ENCODE results near the gene TEP1. TPM values are rescaled to one million over a fixed set of nuclear protein-coding genes. Genes with fewer than 3 reads are reported as not detected.

Gene TEP1
- total and polyA plus RNA-seq, 2 of the 13 experiments (the other 11 are each of a cell fraction or from before 2014, with no cell fraction given): 11.0 to 12.8 TPM

DNA sequence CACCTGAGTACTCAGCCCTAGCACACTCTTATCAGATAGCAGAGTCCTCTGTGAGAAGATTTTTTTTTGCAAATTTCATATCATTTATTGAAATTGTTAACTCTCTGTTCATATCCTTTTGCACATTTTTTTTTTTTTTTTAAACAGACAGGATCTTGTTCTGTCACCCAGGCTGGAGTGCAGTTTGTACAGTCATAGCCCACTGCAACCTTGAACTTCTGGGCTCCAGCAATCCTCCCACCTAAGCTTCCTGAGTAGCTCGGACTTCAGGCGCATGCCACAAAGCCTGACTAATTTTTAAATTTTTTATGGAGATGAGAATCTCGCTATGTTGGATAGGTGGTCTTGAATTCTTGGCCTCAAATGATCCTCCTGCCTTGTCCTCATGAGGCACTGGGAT is 65.6 kb downstream of the TEP1 start (continued):
- TF ChIP-seq CREB1 (IDR thresholded peaks at IDR 0.05): 0 out of 2 replicates have a peak, but pooled peaks have one; percentile 29
- no peak; the same call in 1 of the 2 replicates for TF ChIP-seq CREB1 (CRISPR knock-in tag; IDR thresholded peaks at IDR 0.05)
- TF ChIP-seq TBL1XR1 (IDR thresholded peaks at IDR 0.05; ENCODE audit: borderline replicate concordance, low read length, partially characterized antibody): peak; percentile 73
- TF ChIP-seq NR2F1 (CRISPR knock-in tag; IDR thresholded peaks at IDR 0.05): 0 out of 4 replicates have a peak, but pooled peaks of 1 of the 2 experiments have one; percentile 28
- no peak for TF ChIP-seq POLR2A (IDR thresholded peaks at IDR 0.05; ENCODE audit: insufficient read depth in 1 of 2, low read depth in 2 of 2, low read length in 2 of 2)
- 0 out of 2 replicates have a peak, but pooled peaks have one; percentile 29 for TF ChIP-seq ERF (CRISPR knock-in tag; IDR thresholded peaks at IDR 0.05)
- TF ChIP-seq SKI (IDR thresholded peaks at IDR 0.05; ENCODE audit: partially characterized antibody): peak; percentile 66
- TF ChIP-seq, protein P1, sequence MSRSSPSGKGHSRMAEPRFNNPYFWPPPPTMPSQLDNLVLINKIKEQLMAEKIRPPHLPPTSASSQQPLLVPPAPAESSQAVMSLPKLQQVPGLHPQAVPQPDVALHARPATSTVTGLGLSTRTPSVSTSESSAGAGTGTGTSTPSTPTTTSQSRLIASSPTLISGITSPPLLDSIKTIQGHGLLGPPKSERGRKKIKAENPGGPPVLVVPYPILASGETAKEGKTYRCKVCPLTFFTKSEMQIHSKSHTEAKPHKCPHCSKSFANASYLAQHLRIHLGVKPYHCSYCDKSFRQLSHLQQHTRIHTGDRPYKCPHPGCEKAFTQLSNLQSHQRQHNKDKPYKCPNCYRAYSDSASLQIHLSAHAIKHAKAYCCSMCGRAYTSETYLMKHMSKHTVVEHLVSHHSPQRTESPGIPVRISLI (CRISPR knock-in tag; IDR thresholded peaks at IDR 0.05; ENCODE audit: borderline replicate concordance): peak; percentile 88
- TF ChIP-seq ZNF616 (CRISPR knock-in tag; IDR thresholded peaks at IDR 0.05; ENCODE audit: low read depth): no peak
- no peak for TF ChIP-seq MTA1 (CRISPR knock-in tag; IDR thresholded peaks at IDR 0.05; ENCODE audit: borderline replicate concordance)
- TF ChIP-seq ETV5 (CRISPR knock-in tag; IDR thresholded peaks at IDR 0.05; ENCODE audit: borderline replicate concordance): peak; percentile 71; the same call in 1 of the 2 replicates
- TF ChIP-seq, protein P2, sequence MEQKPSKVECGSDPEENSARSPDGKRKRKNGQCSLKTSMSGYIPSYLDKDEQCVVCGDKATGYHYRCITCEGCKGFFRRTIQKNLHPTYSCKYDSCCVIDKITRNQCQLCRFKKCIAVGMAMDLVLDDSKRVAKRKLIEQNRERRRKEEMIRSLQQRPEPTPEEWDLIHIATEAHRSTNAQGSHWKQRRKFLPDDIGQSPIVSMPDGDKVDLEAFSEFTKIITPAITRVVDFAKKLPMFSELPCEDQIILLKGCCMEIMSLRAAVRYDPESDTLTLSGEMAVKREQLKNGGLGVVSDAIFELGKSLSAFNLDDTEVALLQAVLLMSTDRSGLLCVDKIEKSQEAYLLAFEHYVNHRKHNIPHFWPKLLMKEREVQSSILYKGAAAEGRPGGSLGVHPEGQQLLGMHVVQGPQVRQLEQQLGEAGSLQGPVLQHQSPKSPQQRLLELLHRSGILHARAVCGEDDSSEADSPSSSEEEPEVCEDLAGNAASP (CRISPR knock-in tag; IDR thresholded peaks at IDR 0.05; ENCODE audit: borderline replicate concordance): peak; percentile 27; the same call in 1 of the 2 replicates
- TF ChIP-seq RARA (CRISPR knock-in tag; IDR thresholded peaks at IDR 0.05): peak; percentile 72
- TF ChIP-seq, protein P3, sequence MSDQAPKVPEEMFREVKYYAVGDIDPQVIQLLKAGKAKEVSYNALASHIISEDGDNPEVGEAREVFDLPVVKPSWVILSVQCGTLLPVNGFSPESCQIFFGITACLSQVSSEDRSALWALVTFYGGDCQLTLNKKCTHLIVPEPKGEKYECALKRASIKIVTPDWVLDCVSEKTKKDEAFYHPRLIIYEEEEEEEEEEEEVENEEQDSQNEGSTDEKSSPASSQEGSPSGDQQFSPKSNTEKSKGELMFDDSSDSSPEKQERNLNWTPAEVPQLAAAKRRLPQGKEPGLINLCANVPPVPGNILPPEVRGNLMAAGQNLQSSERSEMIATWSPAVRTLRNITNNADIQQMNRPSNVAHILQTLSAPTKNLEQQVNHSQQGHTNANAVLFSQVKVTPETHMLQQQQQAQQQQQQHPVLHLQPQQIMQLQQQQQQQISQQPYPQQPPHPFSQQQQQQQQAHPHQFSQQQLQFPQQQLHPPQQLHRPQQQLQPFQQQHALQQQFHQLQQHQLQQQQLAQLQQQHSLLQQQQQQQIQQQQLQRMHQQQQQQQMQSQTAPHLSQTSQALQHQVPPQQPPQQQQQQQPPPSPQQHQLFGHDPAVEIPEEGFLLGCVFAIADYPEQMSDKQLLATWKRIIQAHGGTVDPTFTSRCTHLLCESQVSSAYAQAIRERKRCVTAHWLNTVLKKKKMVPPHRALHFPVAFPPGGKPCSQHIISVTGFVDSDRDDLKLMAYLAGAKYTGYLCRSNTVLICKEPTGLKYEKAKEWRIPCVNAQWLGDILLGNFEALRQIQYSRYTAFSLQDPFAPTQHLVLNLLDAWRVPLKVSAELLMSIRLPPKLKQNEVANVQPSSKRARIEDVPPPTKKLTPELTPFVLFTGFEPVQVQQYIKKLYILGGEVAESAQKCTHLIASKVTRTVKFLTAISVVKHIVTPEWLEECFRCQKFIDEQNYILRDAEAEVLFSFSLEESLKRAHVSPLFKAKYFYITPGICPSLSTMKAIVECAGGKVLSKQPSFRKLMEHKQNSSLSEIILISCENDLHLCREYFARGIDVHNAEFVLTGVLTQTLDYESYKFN (CRISPR knock-in tag; conservative IDR thresholded peaks at IDR 0.05): peak; percentile 58
- TF ChIP-seq FOSL2 (CRISPR knock-in tag; IDR thresholded peaks at IDR 0.05): peak; percentile 75
- peak; percentile 43 for TF ChIP-seq HNF4A (CRISPR knock-in tag; IDR thresholded peaks at IDR 0.05)
- peak; percentile 61 for TF ChIP-seq ARID5B (CRISPR knock-in tag; IDR thresholded peaks at IDR 0.05)
- TF ChIP-seq PITX1 (CRISPR knock-in tag; IDR thresholded peaks at IDR 0.05): 0 out of 2 replicates have a peak, but pooled peaks have one; percentile 42
- peak; percentile 59 for TF ChIP-seq SAP130 (CRISPR knock-in tag; IDR thresholded peaks at IDR 0.05; ENCODE audit: low read depth)
- TF ChIP-seq MED1 (CRISPR knock-in tag; IDR thresholded peaks at IDR 0.05): peak; percentile 27; the same call in 1 of the 2 replicates
